H1 (cell line): ENCODE data around the gene NRXN3. TPM values are rescaled to one million over a fixed set of nuclear protein-coding genes. Genes with fewer than 3 reads are reported as not detected.

Source experiments
- CTCF ChIA-PET: fragments of 300-600 bp; sonication (Branson Sonifier 250); formaldehyde crosslinking; loops from one replicate; lab custom pipeline; 2021; ENCODE audit not compliant: partially characterized antibody; lab: Charles Lee
- POLR2A ChIA-PET: fragments of 300-600 bp; sonication (Branson Sonifier 250); formaldehyde crosslinking; loops from one replicate; lab custom pipeline; 2021; ENCODE audit warnings: inconsistent platforms; ENCODE audit not compliant: partially characterized antibody; lab: Charles Lee
- DNase-seq, 2 experiments: peaks; one replicate each; pipeline versions ENCODE4 v3.0.0 to v3.0.0-alpha.2; 2010 to 2022; ENCODE audit warnings: low spot score in 2 of 2, low read depth in 1 of 2, mixed read lengths in 1 of 2
- FAIRE-seq: peaks from 2 replicates; lab custom pipeline; 2011; peaks lifted over from hg19 to GRCh38; lab: Jason Lieb, UNC
- H2AFZ ChIP-seq: 2 replicates; pipeline ENCODE4 v1.8.1; 2012; ENCODE audit warnings: low read length, inconsistent platforms
- H2AK5ac ChIP-seq: 2 replicates; pipeline ENCODE4 v1.6.1; 2013; ENCODE audit warnings: low read depth, low read length
- H2BK120ac ChIP-seq: replicated peaks from 2 replicates; pipeline ENCODE3; 2013; ENCODE audit warnings: low read depth, low read length, inconsistent platforms
- H2BK12ac ChIP-seq: 2 replicates; pipeline ENCODE4 v1.6.1; 2013; ENCODE audit warnings: low read depth, low read length
- H2BK15ac ChIP-seq: 2 replicates; pipeline ENCODE4 v1.6.1; 2013; ENCODE audit warnings: low read length
- H2BK20ac ChIP-seq: 2 replicates; pipeline ENCODE4 v1.6.1; 2013; ENCODE audit warnings: low read length
- H2BK5ac ChIP-seq: 2 replicates; pipeline ENCODE4 v1.6.1; 2013; ENCODE audit warnings: low read depth, low read length
- H3K14ac ChIP-seq: 2 replicates; pipeline ENCODE4 v1.6.1; 2013; ENCODE audit warnings: inconsistent platforms; ENCODE audit not compliant: insufficient read length
- H3K18ac ChIP-seq: 2 replicates; pipeline ENCODE4 v1.6.1; 2013; ENCODE audit warnings: low read length; ENCODE audit errors: extremely low read depth
- H3K23ac ChIP-seq: 2 replicates; pipeline ENCODE4 v1.6.1; 2013; ENCODE audit warnings: inconsistent platforms; ENCODE audit not compliant: insufficient read length
- H3K23me2 ChIP-seq: 2 replicates; pipeline ENCODE4 v1.6.1; 2013; ENCODE audit warnings: low read depth, low read length
- H3K27ac ChIP-seq: 2 replicates; pipeline ENCODE4 v1.6.1; 2011; ENCODE audit warnings: low read depth, low read length, inconsistent platforms
- H3K27me3 ChIP-seq, 4 experiments: replicated peaks in 1 of 4; 1 replicate in 1 of 4; 2 replicates in 3 of 4; pipeline versions ENCODE4 v1.6.1 to v1.8.1; 2011 to 2013; ENCODE audit warnings: low read length in 3 of 4, mild to moderate bottlenecking in 3 of 4, inconsistent platforms in 2 of 4, mixed read lengths in 2 of 4, moderate library complexity in 1 of 4; ENCODE audit not compliant: control insufficient read depth in 3 of 4, insufficient read depth in 3 of 4; ENCODE audit errors: extremely low read depth in 1 of 4
- H3K36me3 ChIP-seq, 4 experiments: 2 replicates each; pipeline versions ENCODE4 v1.6.1 to v1.8.1; 2011 to 2013; ENCODE audit warnings: mild to moderate bottlenecking in 4 of 4, low read length in 3 of 4, moderate library complexity in 2 of 4, control low read depth in 1 of 4, inconsistent platforms in 1 of 4; ENCODE audit not compliant: insufficient read depth in 4 of 4, control insufficient read depth in 2 of 4
- H3K4ac ChIP-seq: replicated peaks from 2 replicates; pipeline ENCODE3; 2013; ENCODE audit warnings: low read length, low read depth, mixed read lengths, inconsistent platforms; ENCODE audit not compliant: insufficient read length
- H3K4me1 ChIP-seq, 4 experiments: replicated peaks in 1 of 4; 1 replicate in 1 of 4; 2 replicates in 3 of 4; pipeline versions ENCODE4 v1.6.1 to v1.8.1; 2011 to 2013; ENCODE audit warnings: low read length in 3 of 4, inconsistent platforms in 2 of 4, mixed read lengths in 1 of 4; ENCODE audit not compliant: insufficient read depth in 4 of 4, control insufficient read depth in 3 of 4
- H3K4me2 ChIP-seq, 2 experiments: 2 replicates each; pipeline versions ENCODE4 v1.6.1 to v1.8.1; 2011 to 2013; ENCODE audit warnings: low read depth in 2 of 2, low read length in 2 of 2, control low read depth in 1 of 2, inconsistent platforms in 1 of 2, mild to moderate bottlenecking in 1 of 2; ENCODE audit not compliant: insufficient read depth in 1 of 2
- H3K4me3 ChIP-seq, 4 experiments: fragments of 200-600, 300-600 bp in 1 of 4; sonication (generic), shearing (Covaris generic), sonication (Bioruptor Twin) in 1 of 4; 2 replicates each; pipeline versions ENCODE4 v1.5.1 to v1.8.1; 2011 to 2016; ENCODE audit warnings: low read length in 4 of 4, low read depth in 3 of 4, control low read depth in 2 of 4, inconsistent platforms in 2 of 4, mild to moderate bottlenecking in 2 of 4, mixed read lengths in 1 of 4, moderate library complexity in 1 of 4; ENCODE audit not compliant: insufficient read depth in 2 of 4; ENCODE audit errors: extremely low read depth in 1 of 4
- H3K56ac ChIP-seq: replicated peaks from 2 replicates; pipeline ENCODE3; 2013; ENCODE audit warnings: low read depth, mild to moderate bottlenecking, mixed read lengths, low read length, inconsistent platforms; ENCODE audit not compliant: insufficient read length
- H3K79me1 ChIP-seq: 2 replicates; pipeline ENCODE4 v1.6.1; 2013; ENCODE audit warnings: low read depth, low read length, control low read depth
- H3K79me2 ChIP-seq, 2 experiments: 2 replicates each; pipeline versions ENCODE4 v1.6.1 to v1.8.1; 2012 to 2013; ENCODE audit warnings: low read length in 2 of 2, mild to moderate bottlenecking in 2 of 2, inconsistent platforms in 1 of 2; ENCODE audit not compliant: insufficient read depth in 2 of 2, control insufficient read depth in 1 of 2
- H3K9ac ChIP-seq, 4 experiments: replicated peaks in 1 of 4; 1 replicate in 1 of 4; 2 replicates in 3 of 4; pipeline versions ENCODE4 v1.6.1 to v1.8.1; 2011 to 2013; ENCODE audit warnings: low read depth in 3 of 4, low read length in 3 of 4, control low read depth in 2 of 4, mild to moderate bottlenecking in 2 of 4, moderate library complexity in 2 of 4, inconsistent platforms in 1 of 4; ENCODE audit errors: extremely low read depth in 1 of 4
- H3K9me3 ChIP-seq, 2 experiments: 2 replicates each; pipeline versions ENCODE4 v1.6.1 to v1.8.1; 2012 to 2013; ENCODE audit warnings: mild to moderate bottlenecking in 2 of 2, moderate library complexity in 2 of 2, control low read depth in 1 of 2, inconsistent platforms in 1 of 2, low read depth in 1 of 2, low read length in 1 of 2, mixed read lengths in 1 of 2; ENCODE audit not compliant: insufficient read depth in 2 of 2
- H4K20me1 ChIP-seq, 2 experiments: replicated peaks in 1 of 2; 2 replicates each; pipeline versions ENCODE3 to v1.8.1; 2011 to 2013; ENCODE audit warnings: inconsistent platforms in 2 of 2, low read length in 2 of 2, mild to moderate bottlenecking in 1 of 2; ENCODE audit not compliant: insufficient read depth in 2 of 2, control insufficient read depth in 1 of 2
- H4K5ac ChIP-seq: 2 replicates; pipeline ENCODE4 v1.6.1; 2013; ENCODE audit warnings: low read length, low read depth, mixed read lengths, inconsistent platforms; ENCODE audit not compliant: insufficient read length
- H4K8ac ChIP-seq: 2 replicates; pipeline ENCODE4 v1.8.0; 2013; ENCODE audit warnings: mild to moderate bottlenecking, moderate library complexity, low read length, inconsistent platforms; ENCODE audit not compliant: insufficient read depth; ENCODE audit errors: extremely low read depth
- H4K91ac ChIP-seq: replicated peaks from 2 replicates; pipeline ENCODE3; 2013; ENCODE audit warnings: low read length, mixed read lengths, inconsistent platforms; ENCODE audit not compliant: insufficient read length
- ASH2L ChIP-seq: fragments of 200-600, 300-600 bp; sonication (generic); IDR thresholded peaks from one replicate; pipeline ENCODE4 v1.7.1; 2017; ENCODE audit warnings: low read length
- CTBP2 ChIP-seq: IDR thresholded peaks from 2 replicates; pipeline ENCODE4 v1.7.0; 2011; ENCODE audit warnings: borderline replicate concordance, mild to moderate bottlenecking, moderate library complexity, mixed read lengths, low read length; ENCODE audit not compliant: insufficient read depth, insufficient read length
- EGR1 ChIP-seq: IDR thresholded peaks from 2 replicates; pipeline ENCODE4 v1.6.1; 2011; ENCODE audit warnings: low read depth, low read length, borderline replicate concordance
- HDAC6 ChIP-seq: IDR thresholded peaks from one replicate; pipeline ENCODE4 v1.7.1; 2012; ENCODE audit warnings: low read depth, mild to moderate bottlenecking, inconsistent platforms, low read length, moderate library complexity
- JUND ChIP-seq: IDR thresholded peaks from 2 replicates; pipeline ENCODE4 v1.6.1; 2011; ENCODE audit warnings: mild to moderate bottlenecking, improper control_type of control experiment, low read length
- MAFK ChIP-seq: IDR thresholded peaks from 2 replicates; pipeline ENCODE4 v1.6.1; 2012; ENCODE audit warnings: low read depth, mild to moderate bottlenecking, improper control_type of control experiment, low read length
- NRF1 ChIP-seq: IDR thresholded peaks from 2 replicates; pipeline ENCODE4 v1.6.1; 2011; ENCODE audit warnings: mild to moderate bottlenecking, low read depth, low read length, improper control_type of control experiment
- RXRA ChIP-seq: IDR thresholded peaks from 2 replicates; pipeline ENCODE4 v1.6.1; 2011; ENCODE audit warnings: low read depth, mild to moderate bottlenecking, low read length, moderate library complexity; ENCODE audit not compliant: insufficient read depth
- SIRT6 ChIP-seq: IDR thresholded peaks from one replicate; pipeline ENCODE4 v1.7.1; 2012; ENCODE audit warnings: low read length, inconsistent platforms
- SIX5 ChIP-seq: IDR thresholded peaks from 2 replicates; pipeline ENCODE4 v1.6.1; 2011; ENCODE audit warnings: mild to moderate bottlenecking, low read depth, low read length
- TAF7 ChIP-seq: optimal IDR thresholded peaks from 2 replicates; pipeline ENCODE3; 2011; ENCODE audit warnings: low read depth, mild to moderate bottlenecking, inconsistent platforms, low read length, moderate library complexity, borderline replicate concordance
- TCF12 ChIP-seq: IDR thresholded peaks from 2 replicates; pipeline ENCODE4 v1.6.1; 2011; ENCODE audit warnings: low read depth, mild to moderate bottlenecking, low read length
- ZNF274 ChIP-seq: IDR thresholded peaks from 2 replicates; pipeline ENCODE4 v1.7.0; 2012; ENCODE audit warnings: low read length, borderline replicate concordance; ENCODE audit errors: extremely low read depth
- WGBS, 2 experiments: shearing (Covaris generic) in 1 of 2; methylation state at CpG; one replicate each; pipeline versions ENCODE4 v1.1.6 to v1.1.7; 2013 to 2015; ENCODE audit warnings: low lambda C conversion rate in 2 of 2, mixed read lengths in 2 of 2, inconsistent platforms in 1 of 2, low coverage in 1 of 2, missing lambda C conversion rate in 1 of 2; ENCODE audit not compliant: insufficient replicate concordance in 2 of 2, insufficient coverage in 1 of 2, insufficient read length in 1 of 2; ENCODE audit errors: extremely low coverage in 1 of 2, missing lambda C conversion rate in 1 of 2; 5-methylcytosine and 5-hydroxymethylcytosine counted together
- polyA plus RNA-seq, 7 experiments: library from polyadenylated mRNA; depleted of rRNA in 3 of 7; stranded (reverse) in 5 of 7; unstranded in 2 of 7; fragments of >200 nt in 5 of 7; fragments of 200-250 nt in 2 of 7; gene quantifications; 1 replicate in 5 of 7; 2 replicates in 1 of 7; 4 replicates in 1 of 7; pipeline versions ENCODE4 v1.2.1 to v1.2.3, GENCODE V29; 2011 to 2013; ENCODE audit warnings: missing spikeins in 2 of 7, mixed read lengths in 2 of 7
- total RNA-seq: library from RNA; stranded (reverse); fragmentation: NEBNext Ultra II Directional; extraction: Animal tissue kit (Norgen Biotek cat#: 25700); gene quantifications from 2 replicates; pipeline ENCODE4 v1.2.1, GENCODE V29; 2021
- TF ChIP-seq, protein P1 (sequence below): IDR thresholded peaks from 2 replicates; pipeline ENCODE4 v1.6.1; 2012; ENCODE audit warnings: low read length, inconsistent platforms

Gene NRXN3
- total and polyA plus RNA-seq, 2 of the 8 experiments (the other 6 are each of a cell fraction or from before 2014, with no cell fraction given): 2.6 to 4.1 TPM

DNA sequence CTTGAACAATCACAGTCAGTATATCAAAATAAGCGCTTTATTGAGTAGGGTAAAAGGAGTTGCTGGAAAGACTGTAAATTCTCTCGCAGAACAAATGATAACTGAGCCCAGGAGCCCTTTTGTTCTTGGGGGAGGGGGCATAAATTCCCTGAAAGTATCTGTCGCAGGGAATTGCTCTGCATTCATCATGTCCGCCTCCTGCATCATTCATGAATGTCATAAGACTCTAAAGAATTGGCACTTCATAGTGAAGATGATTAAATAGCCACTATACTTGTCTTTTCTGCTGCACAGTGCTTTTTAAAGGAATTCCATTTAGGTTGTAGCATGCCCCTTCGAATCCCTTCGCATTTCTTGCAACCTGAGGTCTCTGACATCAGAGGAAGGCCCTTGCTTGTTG lies 1278.8 kb downstream of the NRXN3 start:
- Histone ChIP-seq H3K79me2 (no peaks in the 10 kb centered on the region), H4K5ac (no peak overlapping the region), H3K23me2 (no peaks in the 10 kb centered on the region), H2BK20ac (no peak overlapping the region), H2BK120ac (no peak overlapping the region), H2AK5ac (no peak overlapping the region), H3K9me3 (no peaks in the 10 kb centered on the region), H3K23ac (no peak overlapping the region), H3K9ac (no peak overlapping the region), H3K4me1 (no peaks in the 10 kb centered on the region), H3K4me2 (no peak overlapping the region), H3K18ac (no peak overlapping the region), H3K27me3 (no peaks in the 10 kb centered on the region), H3K4me3 (no peak overlapping the region), H4K20me1 (no peaks in the 10 kb centered on the region), H2BK12ac (no peak overlapping the region), H2BK5ac (no peak overlapping the region), H3K79me1 (no peaks in the 10 kb centered on the region; the same call in 1 of the 2 replicates), H3K27ac (no peak overlapping the region), H4K8ac (no peak overlapping the region), H2BK15ac (no peak overlapping the region), H2AFZ (no peak overlapping the region), H3K14ac (no peak overlapping the region), H3K36me3 (no peaks in the 10 kb centered on the region), H3K56ac (no peak overlapping the region), H3K4ac (no peak overlapping the region), H4K91ac (no peak overlapping the region)
- no peak for DNase-seq
- no peak for FAIRE-seq
- 86% methylated on average over 6 of the region's 6 CpGs; no CpG with 5 or more reads in 1 of the 2 experiments for WGBS, 2 experiments
- ChIA-PET CTCF (no interaction called here), POLR2A (no interaction called here)
- TF ChIP-seq SIX5: no peak
- TF ChIP-seq TAF7: no peak
- TF ChIP-seq TCF12: no peak
- no peak for TF ChIP-seq EGR1
- TF ChIP-seq HDAC6: no peak
- TF ChIP-seq CTBP2: no peak
- TF ChIP-seq RXRA: no peak
- TF ChIP-seq MAFK: no peak
- no peak for TF ChIP-seq NRF1
- TF ChIP-seq, protein P1, sequence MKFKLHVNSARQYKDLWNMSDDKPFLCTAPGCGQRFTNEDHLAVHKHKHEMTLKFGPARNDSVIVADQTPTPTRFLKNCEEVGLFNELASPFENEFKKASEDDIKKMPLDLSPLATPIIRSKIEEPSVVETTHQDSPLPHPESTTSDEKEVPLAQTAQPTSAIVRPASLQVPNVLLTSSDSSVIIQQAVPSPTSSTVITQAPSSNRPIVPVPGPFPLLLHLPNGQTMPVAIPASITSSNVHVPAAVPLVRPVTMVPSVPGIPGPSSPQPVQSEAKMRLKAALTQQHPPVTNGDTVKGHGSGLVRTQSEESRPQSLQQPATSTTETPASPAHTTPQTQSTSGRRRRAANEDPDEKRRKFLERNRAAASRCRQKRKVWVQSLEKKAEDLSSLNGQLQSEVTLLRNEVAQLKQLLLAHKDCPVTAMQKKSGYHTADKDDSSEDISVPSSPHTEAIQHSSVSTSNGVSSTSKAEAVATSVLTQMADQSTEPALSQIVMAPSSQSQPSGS: no peak
- TF ChIP-seq SIRT6: no peak
- TF ChIP-seq JUND: no peak
- TF ChIP-seq ASH2L: no peak
- TF ChIP-seq ZNF274: no peak
